Fibroblast of lung (primary cell): ENCODE measurements around the gene MYRFL. TPM values are rescaled to one million over a fixed set of nuclear protein-coding genes. Genes with fewer than 3 reads are reported as not detected.

Experiments
- DNase-seq, 2 donors: peaks; one replicate each; pipeline versions ENCODE4 v3.0.0 to v3.0.0-alpha.2; 2010; ENCODE audit warnings: low read depth in 2 of 2
- H2AFZ ChIP-seq: 2 replicates; pipeline ENCODE4 v1.5.1; 2012; ENCODE audit warnings: low read length, control low read depth, inconsistent platforms
- H3K27ac ChIP-seq: 2 replicates; pipeline ENCODE4 v1.5.1; 2011; ENCODE audit warnings: low read length, control low read depth; ENCODE audit not compliant: insufficient read depth
- H3K27me3 ChIP-seq: 2 replicates; pipeline ENCODE4 v1.5.1; 2011; ENCODE audit warnings: mild to moderate bottlenecking, low read length; ENCODE audit not compliant: control insufficient read depth, insufficient read depth
- H3K36me3 ChIP-seq: 2 replicates; pipeline ENCODE4 v1.5.1; 2011; ENCODE audit warnings: low read length; ENCODE audit not compliant: control insufficient read depth, insufficient read depth
- H3K4me1 ChIP-seq: 2 replicates; pipeline ENCODE4 v1.5.1; 2011; ENCODE audit warnings: low read length; ENCODE audit not compliant: control insufficient read depth, insufficient read depth; ENCODE audit errors: extremely low read depth
- H3K4me2 ChIP-seq: 2 replicates; pipeline ENCODE4 v1.5.1; 2011; ENCODE audit warnings: low read length, control low read depth; ENCODE audit not compliant: insufficient read depth; ENCODE audit errors: extremely low read depth
- H3K4me3 ChIP-seq, 4 experiments: fragments of 200-600 bp in 1 of 4; sonication (generic) in 1 of 4; replicated peaks in 1 of 4; 2 replicates each; pipeline ENCODE4 v1.5.1; 2011 to 2016; ENCODE audit warnings: low read length in 4 of 4, low read depth in 3 of 4, mild to moderate bottlenecking in 3 of 4, control low read depth in 2 of 4, inconsistent platforms in 1 of 4, mixed read lengths in 1 of 4; ENCODE audit not compliant: insufficient read depth in 1 of 4; ENCODE audit errors: control extremely low read depth in 1 of 4
- H3K79me2 ChIP-seq: 2 replicates; pipeline ENCODE4 v1.5.1; 2012; ENCODE audit warnings: mild to moderate bottlenecking, low read length, inconsistent platforms; ENCODE audit not compliant: control insufficient read depth, insufficient read depth
- H3K9ac ChIP-seq: 2 replicates; pipeline ENCODE4 v1.5.1; 2011; ENCODE audit warnings: mild to moderate bottlenecking, low read length, control low read depth; ENCODE audit not compliant: insufficient read depth
- H3K9me3 ChIP-seq: 2 replicates; pipeline ENCODE4 v1.5.1; 2012; ENCODE audit warnings: low read depth, low read length; ENCODE audit not compliant: control insufficient read depth, insufficient read depth
- H4K20me1 ChIP-seq: 2 replicates; pipeline ENCODE4 v1.5.1; 2011; ENCODE audit warnings: low read length; ENCODE audit not compliant: control insufficient read depth, insufficient read depth; ENCODE audit errors: extremely low read depth
- CTCF ChIP-seq, 2 donors: IDR thresholded peaks in 1 of 2; conservative IDR thresholded peaks in 1 of 2; 1 replicate in 1 of 2; 2 replicates in 1 of 2; pipeline ENCODE4 v1.5.1; 2011 to 2012; ENCODE audit warnings: low read length in 2 of 2, control low read depth in 1 of 2, inconsistent platforms in 1 of 2, low read depth in 1 of 2, mild to moderate bottlenecking in 1 of 2
- EZH2 ChIP-seq: IDR thresholded peaks from 2 replicates; pipeline ENCODE4 v1.5.1; 2012; ENCODE audit warnings: low read length, control low read depth, mild to moderate bottlenecking; ENCODE audit errors: missing control alignments
- polyA plus RNA-seq, 2 donors: library from polyadenylated mRNA; depleted of rRNA in 1 of 2; stranded (reverse) in 1 of 2; unstranded in 1 of 2; fragments of >200 nt; gene quantifications; 2 replicates each; pipeline ENCODE4 v1.2.1, GENCODE V29; 2011 to 2012; ENCODE audit warnings: missing spikeins in 1 of 2
- total RNA-seq: library from RNA; depleted of rRNA; stranded (reverse); fragments of >200 nt; gene quantifications from 2 replicates; pipeline ENCODE4 v1.2.1, GENCODE V29; 2014

The MYRFL gene
- total and polyA plus RNA-seq, 2 donors (not counting 1 experiment from before 2014, with no cell fraction given): not detected

- H3K27ac ChIP-seq: no peak overlapping the region
- no peak for TF ChIP-seq CTCF (conservative IDR thresholded peaks at IDR 0.05 in 1 of 2, IDR thresholded peaks at IDR 0.05 in 1 of 2; ENCODE audit: low read depth in 1 of 2, low read length in 2 of 2)
- TF ChIP-seq EZH2: no peak
- no peaks in the 10 kb centered on the region for H4K20me1 ChIP-seq
- H3K9ac ChIP-seq: no peak overlapping the region
- H3K4me3 ChIP-seq: no peak overlapping the region
- no peak overlapping the region for H3K4me2 ChIP-seq
- no peaks in the 10 kb centered on the region for H3K27me3 ChIP-seq
- H2AFZ ChIP-seq: no peak overlapping the region
- H3K36me3 ChIP-seq: no peaks in the 10 kb centered on the region
- no peak for DNase-seq
- no peaks in the 10 kb centered on the region for H3K79me2 ChIP-seq
- H3K4me1 ChIP-seq: no peaks in the 10 kb centered on the region
- H3K9me3 ChIP-seq: no peaks in the 10 kb centered on the region
Measured at GRCh38 chr12:69996241-69996640, 171.2 kb downstream of the MYRFL start.

GRCh38 chr12:69996722-69997121, 171.7 kb downstream of the MYRFL start:
- Histone ChIP-seq H3K4me2 (no peak overlapping the region), H3K79me2 (no peaks in the 10 kb centered on the region), H3K27ac (no peak overlapping the region), H3K27me3 (no peaks in the 10 kb centered on the region), H3K36me3 (no peaks in the 10 kb centered on the region), H3K4me1 (no peaks in the 10 kb centered on the region), H3K9ac (no peak overlapping the region), H4K20me1 (no peaks in the 10 kb centered on the region), H2AFZ (no peak overlapping the region), H3K4me3 (no peak overlapping the region), H3K9me3 (no peaks in the 10 kb centered on the region)
- no peak for DNase-seq
- TF ChIP-seq CTCF (conservative IDR thresholded peaks at IDR 0.05 in 1 of 2, IDR thresholded peaks at IDR 0.05 in 1 of 2; ENCODE audit: low read depth in 1 of 2, low read length in 2 of 2) (no peak), EZH2 (no peak)

- TF ChIP-seq EZH2 (no peak), CTCF (conservative IDR thresholded peaks at IDR 0.05 in 1 of 2, IDR thresholded peaks at IDR 0.05 in 1 of 2; ENCODE audit: low read depth in 1 of 2, low read length in 2 of 2) (no peak)
- Histone ChIP-seq H3K4me1 (no peaks in the 10 kb centered on the region), H3K4me2 (no peak overlapping the region), H2AFZ (no peak overlapping the region), H3K9ac (no peak overlapping the region), H3K79me2 (no peaks in the 10 kb centered on the region), H3K36me3 (no peaks in the 10 kb centered on the region), H3K4me3 (no peak overlapping the region), H3K9me3 (no peaks in the 10 kb centered on the region), H4K20me1 (no peaks in the 10 kb centered on the region), H3K27me3 (no peaks in the 10 kb centered on the region), H3K27ac (no peak overlapping the region)
- DNase-seq: no peak
Measured at GRCh38 chr12:69998011-69998410, 173.0 kb downstream of the MYRFL start.
